Measurements from ENCODE around the gene IFNLR1.

The IFNLR1 gene

GRCh38 chr1:24147194-24147593, 39.9 kb downstream of the IFNLR1 start:
- DNase-seq: no peak

DNA sequence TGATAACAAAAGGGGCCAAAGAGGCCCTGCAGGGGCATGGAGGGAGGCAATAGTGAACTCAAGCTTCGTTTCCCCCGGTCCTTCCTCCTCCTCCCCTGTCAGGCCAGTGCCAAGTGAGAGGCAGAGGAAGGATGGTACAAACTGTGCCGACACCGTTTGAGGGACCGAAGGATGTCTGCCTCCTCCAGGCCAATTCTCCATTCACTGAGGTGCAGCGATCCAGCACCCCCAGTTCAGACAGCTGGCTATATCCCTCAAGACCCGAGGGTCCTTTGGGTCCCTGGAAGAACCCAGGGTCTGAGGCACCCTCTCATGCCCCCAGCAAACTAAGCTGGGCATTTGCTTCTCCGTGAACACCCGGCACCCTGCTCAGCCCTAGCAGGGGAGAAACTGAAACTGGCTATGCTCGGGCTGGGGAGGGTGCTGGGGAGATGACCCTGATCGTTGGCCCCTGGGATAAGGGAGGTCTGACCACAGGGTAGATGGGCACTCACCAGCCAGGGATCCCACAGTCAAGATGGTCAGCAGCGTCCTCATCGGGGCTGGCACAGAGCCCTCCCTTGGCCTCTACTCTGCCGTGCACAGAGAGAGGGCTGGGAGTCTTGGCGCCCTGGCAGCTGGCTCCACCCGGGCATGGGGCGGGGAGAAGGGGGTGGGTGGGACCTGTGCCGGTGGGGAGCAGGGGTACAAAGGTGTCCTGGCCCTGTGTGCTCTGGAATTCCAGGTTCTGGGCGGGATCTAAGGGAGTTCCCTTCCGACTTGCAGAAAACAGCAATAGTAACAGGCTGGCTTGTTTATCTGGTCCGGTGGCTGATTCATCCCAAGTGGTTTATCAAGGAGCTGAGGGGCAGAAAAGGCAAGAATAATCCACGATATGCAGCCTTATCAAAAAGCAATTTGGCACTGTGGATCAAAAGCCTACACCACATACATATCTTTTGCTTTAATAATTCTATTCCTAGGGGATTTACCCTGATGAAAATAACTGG, 44.2 kb downstream of the IFNLR1 start, which contains the start of gene IL22RA1:
IL22RA1 (minus strand) TSS at position 595 of the 989 bp plus-strand sequence; CDS start at position 537, 58 bp downstream.
- DNase-seq: no peak

GRCh38 chr1:24141311-24141997, 45.6 kb downstream of the IFNLR1 start:
- DNase-seq: no peak

- DNase-seq: no peak
These were observed 46.3 kb downstream of the IFNLR1 start for GRCh38 chr1:24140741-24141181.

- DNase-seq: no peak
These were observed 47.2 kb downstream of the IFNLR1 start for GRCh38 chr1:24139841-24140425.

- no peak for DNase-seq
These were observed 47.9 kb downstream of the IFNLR1 start for GRCh38 chr1:24139222-24139489.

- no peak for DNase-seq
These were observed 48.4 kb downstream of the IFNLR1 start for GRCh38 chr1:24138476-24139221.

- no peak for DNase-seq
These were observed 50.0 kb downstream of the IFNLR1 start for GRCh38 chr1:24136956-24137539.

- no peak for DNase-seq
These were observed 52.7 kb downstream of the IFNLR1 start for GRCh38 chr1:24134376-24134775.

DNA sequence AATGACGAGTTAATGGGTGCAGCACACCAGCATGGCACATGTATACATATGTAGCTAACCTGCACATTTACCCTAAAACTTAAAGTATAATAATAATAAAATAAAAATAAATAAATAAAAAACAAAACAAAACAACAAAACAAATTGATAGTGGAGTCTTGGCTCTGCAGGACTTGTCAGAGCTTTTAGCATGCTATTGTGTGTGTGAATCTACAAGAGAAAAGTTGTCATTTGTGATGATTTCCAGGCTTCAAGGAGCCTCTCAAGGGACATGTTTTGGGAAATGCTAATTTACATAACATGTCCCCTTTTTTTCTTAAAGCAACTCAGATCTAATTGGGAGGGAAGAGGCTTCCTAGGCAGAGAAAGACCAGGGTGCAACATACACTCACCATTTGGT, 53.3 kb downstream of the IFNLR1 start:
- no peak for DNase-seq

DNA sequence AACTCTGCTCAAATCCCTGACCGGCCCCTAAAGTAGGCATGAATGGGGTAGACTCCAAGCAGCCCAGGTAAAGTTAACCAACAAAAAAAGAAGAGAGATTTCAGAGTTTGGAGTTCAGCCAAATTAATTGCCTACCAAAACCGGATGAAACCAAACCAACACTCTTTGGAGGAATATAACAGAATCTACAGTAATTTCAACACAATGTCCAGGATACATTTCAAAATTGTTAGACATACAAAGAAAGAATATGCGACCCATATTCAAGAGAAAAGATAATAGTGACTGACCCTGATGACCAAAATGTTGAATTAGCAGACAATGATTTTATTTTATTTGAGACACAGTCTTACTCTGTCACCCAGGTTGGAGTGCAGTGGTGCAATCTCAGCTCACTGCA, 56.7 kb downstream of the IFNLR1 start:
- DNase-seq: no peak

DNA sequence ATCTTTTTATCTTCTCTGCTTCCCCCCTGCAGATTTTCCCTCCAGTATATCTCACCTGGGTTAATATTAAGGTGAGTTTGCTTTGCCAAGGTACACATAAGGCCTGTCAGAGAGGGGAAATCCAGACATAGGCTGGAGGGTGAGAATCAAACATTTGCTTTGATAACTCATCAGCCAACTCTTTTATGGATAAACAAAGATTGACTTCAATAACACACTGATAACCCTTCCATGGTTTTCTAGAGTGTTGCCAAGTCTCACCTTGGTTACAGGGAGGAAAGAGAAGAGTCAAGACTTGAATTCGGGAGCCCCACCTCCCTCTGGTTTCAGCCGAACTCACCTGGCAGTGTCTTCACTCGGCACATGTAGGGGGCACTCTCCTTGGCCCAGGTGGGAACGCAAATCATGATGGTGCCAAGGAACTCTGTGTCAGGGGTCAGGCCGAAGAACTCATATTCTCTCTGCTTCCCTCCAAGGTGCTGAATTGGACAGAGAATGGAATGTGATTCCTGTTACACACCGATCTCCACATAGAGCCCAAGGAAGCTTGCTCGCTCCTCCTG, 59.2 kb downstream of the IFNLR1 start:
- DNase-seq: no peak

GRCh38 chr1:24127134-24127800, 59.8 kb downstream of the IFNLR1 start:
- no peak for DNase-seq

DNA sequence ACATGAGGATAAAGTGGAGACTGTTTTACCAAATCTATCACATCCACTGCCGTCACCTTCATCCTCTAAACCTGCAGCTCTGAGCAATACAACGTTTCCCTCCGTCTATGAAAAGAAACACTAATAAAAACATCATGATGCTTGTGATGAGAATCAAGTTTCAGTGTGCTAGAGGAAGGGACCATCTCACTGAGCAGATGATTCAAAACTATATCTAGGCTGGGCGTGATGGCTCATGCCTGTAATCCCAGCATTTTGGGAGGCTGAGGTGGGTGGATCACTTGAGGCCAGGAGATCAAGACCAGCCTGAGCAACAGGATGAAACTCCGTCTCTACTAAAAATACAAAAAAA, 60.4 kb downstream of the IFNLR1 start:
- DNase-seq: no peak

GRCh38 chr1:24126018-24126671, 60.9 kb downstream of the IFNLR1 start:
- no peak for DNase-seq

DNA sequence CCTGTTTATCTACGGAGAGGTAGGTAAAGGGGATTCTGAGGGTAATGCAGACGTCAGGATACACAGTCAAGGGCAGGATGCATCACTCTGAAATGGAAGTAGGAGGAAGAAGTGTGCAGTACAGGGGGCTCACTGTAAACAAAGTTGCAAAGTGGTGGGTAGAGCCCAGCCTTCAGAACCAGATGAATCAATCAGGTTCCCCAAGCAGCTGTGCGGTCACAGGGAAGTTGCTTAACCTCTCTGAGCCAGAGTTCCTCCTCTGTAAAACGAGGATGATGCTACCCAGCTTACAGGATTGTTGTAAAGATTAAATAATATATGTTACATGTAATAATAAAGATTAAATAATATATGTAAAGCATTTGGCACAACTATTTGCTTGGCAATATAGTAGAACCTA, 61.6 kb downstream of the IFNLR1 start:
- DNase-seq: no peak

GRCh38 chr1:24124980-24125379, 62.1 kb downstream of the IFNLR1 start:
- no peak for DNase-seq

- DNase-seq: no peak
These were observed 63.5 kb downstream of the IFNLR1 start for GRCh38 chr1:24123611-24124010.

- DNase-seq: no peak
These were observed 64.3 kb downstream of the IFNLR1 start for GRCh38 chr1:24122776-24123175.

DNA sequence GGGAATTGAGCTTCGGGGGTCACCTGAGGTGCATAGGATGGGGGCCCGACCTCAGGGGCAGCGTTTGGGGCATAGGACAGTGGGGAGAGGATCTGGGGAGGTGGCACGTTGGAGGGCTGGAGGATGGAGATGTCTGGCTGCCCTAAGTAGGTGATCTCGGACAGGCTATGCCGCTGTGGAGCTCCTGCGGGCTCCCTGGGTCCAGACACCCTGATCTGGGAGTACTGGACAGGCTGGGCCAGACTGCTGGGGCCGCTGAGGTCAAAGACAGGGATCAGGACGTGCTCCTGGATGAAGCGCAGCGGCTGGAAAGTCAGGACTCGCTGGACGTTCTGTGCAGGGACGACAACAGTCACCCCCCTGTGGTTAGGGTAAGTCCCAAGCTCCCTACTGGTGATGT, 65.7 kb downstream of the IFNLR1 start:
- no peak for DNase-seq

DNA sequence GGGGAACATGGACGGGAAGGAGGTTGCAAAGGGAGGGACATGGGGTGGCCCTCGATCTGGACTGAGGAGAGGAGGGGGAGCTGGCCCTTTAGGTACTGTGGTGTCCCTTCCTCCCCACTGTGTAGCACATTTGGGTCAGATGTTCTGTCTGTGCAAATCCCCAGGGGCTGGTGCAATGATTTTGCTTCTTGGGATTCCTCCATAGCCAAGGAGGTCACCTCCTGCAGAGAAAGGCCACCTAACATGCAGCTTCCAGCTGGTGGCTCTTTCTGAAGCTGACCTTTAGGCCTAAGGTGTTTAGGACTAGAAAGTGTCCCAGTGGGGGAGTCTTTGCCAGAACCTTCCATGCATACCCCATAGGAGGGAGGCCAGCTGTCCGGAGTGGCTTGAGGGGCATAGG, 66.1 kb downstream of the IFNLR1 start:
- DNase-seq: no peak
